ENCODE measurements around the gene ZNF236.

ZNF236 gene

GRCh38 chr18:76973520-76974266 lies 151.3 kb downstream of the ZNF236 start:
- no peak for TF ChIP-seq ZFX (IDR thresholded peaks at IDR 0.05; ENCODE audit: borderline replicate concordance)
- TF ChIP-seq CTCF (IDR thresholded peaks at IDR 0.05), result no peak
- H3K27ac ChIP-seq, result no peak overlapping the region

GRCh38 chr18:76974386-76974785 lies 152.0 kb downstream of the ZNF236 start:
- H3K27ac ChIP-seq, result no peak overlapping the region
- TF ChIP-seq CTCF (IDR thresholded peaks at IDR 0.05), result no peak
- no peak for TF ChIP-seq ZFX (IDR thresholded peaks at IDR 0.05; ENCODE audit: borderline replicate concordance)

GRCh38 chr18:76975577-76976110 lies 153.3 kb downstream of the ZNF236 start:
- H3K27ac ChIP-seq, result no peak overlapping the region
- TF ChIP-seq ZFX (IDR thresholded peaks at IDR 0.05; ENCODE audit: borderline replicate concordance) (no peak), CTCF (IDR thresholded peaks at IDR 0.05) (no peak)

DNA sequence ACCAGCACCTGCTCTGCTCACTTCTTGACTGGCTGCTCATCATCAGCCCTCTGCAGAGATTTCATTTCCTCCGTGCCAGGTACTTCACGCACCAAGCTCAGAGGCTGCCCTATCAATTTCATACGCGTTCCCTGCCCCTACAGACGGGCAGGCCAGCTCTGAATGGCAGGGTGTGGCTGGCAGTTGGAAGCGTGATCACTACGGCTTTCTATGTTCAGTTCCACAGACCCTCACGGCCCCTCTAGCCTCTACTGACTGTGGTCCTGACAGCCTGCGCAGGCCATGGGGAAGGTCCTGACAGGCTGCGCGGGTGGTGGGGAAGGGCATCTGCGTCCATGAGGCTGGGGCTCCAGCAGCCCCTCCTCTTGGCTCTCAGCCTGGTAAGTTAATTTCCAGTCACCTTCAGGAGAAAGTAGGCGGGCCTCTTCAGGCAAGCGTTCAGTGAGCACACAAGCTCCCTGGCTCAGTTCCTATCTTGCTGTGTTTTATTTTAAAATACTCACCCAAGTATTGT lies 154.8 kb downstream of the ZNF236 start:
- no peak overlapping the region for H3K27ac ChIP-seq

DNA sequence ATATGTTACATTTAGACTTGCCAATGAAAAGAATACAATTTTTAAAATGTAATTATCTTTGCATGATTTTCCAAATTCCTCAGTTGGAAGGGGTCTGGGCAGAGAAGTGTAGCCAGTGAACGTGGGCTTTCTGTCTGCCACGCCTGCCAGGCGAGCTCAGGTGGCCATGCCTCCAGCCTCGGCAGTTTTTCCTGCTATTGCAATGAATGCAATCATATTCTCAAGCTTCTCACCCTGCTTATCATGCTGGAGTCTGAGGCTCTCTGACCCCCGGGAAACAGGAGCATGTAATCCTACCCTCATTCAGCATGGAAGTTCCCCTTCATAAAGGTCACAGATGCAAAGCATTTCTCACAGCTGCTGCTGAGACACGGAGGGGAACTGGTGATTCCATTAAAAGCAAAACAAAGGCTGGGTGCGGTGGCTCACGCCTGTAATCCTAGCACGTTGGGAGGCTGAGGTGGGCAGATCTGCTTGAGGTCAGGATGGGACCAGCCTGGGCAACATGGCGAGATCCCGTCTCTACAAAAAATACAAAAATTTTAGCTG lies 155.4 kb downstream of the ZNF236 start:
- H3K27ac ChIP-seq, result no peak overlapping the region
- TF ChIP-seq ZFX (IDR thresholded peaks at IDR 0.05; ENCODE audit: borderline replicate concordance) (no peak), CTCF (IDR thresholded peaks at IDR 0.05) (no peak)

More for the DNA sequence above, 154.8 kb downstream of the ZNF236 start:
- TF ChIP-seq ZFX (IDR thresholded peaks at IDR 0.05; ENCODE audit: borderline replicate concordance), result no peak

GRCh38 chr18:76978616-76979015 lies 156.3 kb downstream of the ZNF236 start:
- no peak overlapping the region for H3K27ac ChIP-seq

More at GRCh38 chr18:76978616-76979015, 156.3 kb downstream of the ZNF236 start:
- no peak for TF ChIP-seq ZFX (IDR thresholded peaks at IDR 0.05; ENCODE audit: borderline replicate concordance)
- no peak for TF ChIP-seq CTCF (IDR thresholded peaks at IDR 0.05)

Measured in 22Rv1 (cell line).